Renal cortical epithelial cell (primary cell): ENCODE results near the gene LAMB4. TPM values are rescaled to one million over a fixed set of nuclear protein-coding genes. Genes with fewer than 3 reads are reported as not detected.

Source experiments
- DNase-seq: peaks from one replicate; pipeline ENCODE4 v3.0.0-alpha.2; 2011; ENCODE audit warnings: low read depth
- total RNA-seq: library from RNA; depleted of rRNA; stranded (reverse); fragments of >200 nt; gene quantifications from 2 replicates; pipeline ENCODE4 v1.2.3, GENCODE V29; 2014

The LAMB4 gene
- total RNA-seq, 1 donor from 2014 or later, result 0.65 TPM

GRCh38 chr7:108078691-108079090 lies 51.5 kb downstream of the LAMB4 start:
- DNase-seq, result no peak

GRCh38 chr7:108078211-108078673 lies 51.9 kb downstream of the LAMB4 start:
- peak; percentile 42 for DNase-seq

GRCh38 chr7:108077709-108078108 lies 52.5 kb downstream of the LAMB4 start:
- DNase-seq, result no peak

- DNase-seq, result no peak
These were observed 54.0 kb downstream of the LAMB4 start for GRCh38 chr7:108076156-108076555.

GRCh38 chr7:108073305-108074070 lies 56.7 kb downstream of the LAMB4 start:
- no peak for DNase-seq

- DNase-seq, result no peak
These were observed 57.4 kb downstream of the LAMB4 start for GRCh38 chr7:108072739-108073138.

- no peak for DNase-seq
These were observed 58.0 kb downstream of the LAMB4 start for GRCh38 chr7:108072116-108072515.

GRCh38 chr7:108071551-108071950 lies 58.6 kb downstream of the LAMB4 start:
- no peak for DNase-seq

- no peak for DNase-seq
These were observed 60.5 kb downstream of the LAMB4 start for GRCh38 chr7:108069646-108070045.

- DNase-seq, result no peak
These were observed 62.3 kb downstream of the LAMB4 start for GRCh38 chr7:108067844-108068243.

GRCh38 chr7:108066486-108066885 lies 63.7 kb downstream of the LAMB4 start:
- DNase-seq, result peak; percentile 85

GRCh38 chr7:108063520-108063933 lies 66.6 kb downstream of the LAMB4 start:
- DNase-seq, result peak; percentile 61

- DNase-seq, result peak; percentile 15
These were observed 67.7 kb downstream of the LAMB4 start for GRCh38 chr7:108062250-108063014.

GRCh38 chr7:108059526-108059925 lies 70.6 kb downstream of the LAMB4 start:
- DNase-seq, result no peak

GRCh38 chr7:108057951-108058481 lies 72.1 kb downstream of the LAMB4 start:
- DNase-seq, result peak; percentile 79

GRCh38 chr7:108055611-108056021 lies 74.5 kb downstream of the LAMB4 start:
- DNase-seq, result no peak

- DNase-seq, result peak; percentile 40
These were observed 75.6 kb downstream of the LAMB4 start for GRCh38 chr7:108054537-108054936.

- no peak for DNase-seq
These were observed 76.9 kb downstream of the LAMB4 start for GRCh38 chr7:108053250-108053649.

GRCh38 chr7:108051454-108051853 lies 78.7 kb downstream of the LAMB4 start:
- DNase-seq, result no peak

- DNase-seq, result no peak
These were observed 80.2 kb downstream of the LAMB4 start for GRCh38 chr7:108049962-108050361.

- DNase-seq, result no peak
These were observed 81.7 kb downstream of the LAMB4 start for GRCh38 chr7:108048422-108048821.

- no peak for DNase-seq
These were observed 83.1 kb downstream of the LAMB4 start for GRCh38 chr7:108046952-108047506.
